ENCODE data around the gene PSME1. TPM values are rescaled to one million over a fixed set of nuclear protein-coding genes. Genes with fewer than 3 reads are reported as not detected.

The PSME1 gene
- total RNA-seq, 2 donors from 2014 or later = 237 to 406 TPM

- DNase-seq (ENCODE audit: low spot score) = no peak
- no peak for ATAC-seq
- H3K4me3 Mint-ChIP-seq = peak overlapping the region; percentile 81
- H3K27ac Mint-ChIP-seq = peak overlapping the region in 1 of 2 donors; percentile 56
- H3K9me3 Mint-ChIP-seq = no peaks in the 10 kb centered on the region
- no peaks in the 10 kb centered on the region for H3K27me3 Mint-ChIP-seq
- peaks cover 13% of the 10 kb centered on the region for H3K36me3 Mint-ChIP-seq
- peaks cover 18 to 20% of the 10 kb centered on the region in 2 donors for H3K4me1 Mint-ChIP-seq (ENCODE audit: low read depth in 2 of 2)
Measured at GRCh38 chr14:24172261-24172860, 36.4 kb downstream of the PSME1 start.

GRCh38 chr14:24172871-24173281 is 36.9 kb downstream of the PSME1 start:
- ATAC-seq = no peak
- Mint-ChIP-seq H3K36me3 (peaks cover 8% of the 10 kb centered on the region), H3K27ac (peak overlapping the region in 1 of 2 donors; percentile 56)

GRCh38 chr14:24176599-24176998 is 40.6 kb downstream of the PSME1 start:
- ATAC-seq (no peak), DNase-seq (ENCODE audit: low spot score) (no peak)
- Mint-ChIP-seq H3K36me3 (peaks cover 6% of the 10 kb centered on the region), H3K4me3 (no peak overlapping the region), H3K27me3 (no peaks in the 10 kb centered on the region), H3K4me1 (ENCODE audit: low read depth in 2 of 2) (peaks cover 1 to 15% of the 10 kb centered on the region in 2 donors), H3K9me3 (no peaks in the 10 kb centered on the region), H3K27ac (no peak overlapping the region)

More at GRCh38 chr14:24172871-24173281, 36.9 kb downstream of the PSME1 start:
- DNase-seq (ENCODE audit: low spot score) = no peak
- no peaks in the 10 kb centered on the region for H3K9me3 Mint-ChIP-seq
- peak overlapping the region; percentile 44 for H3K4me3 Mint-ChIP-seq
- no peaks in the 10 kb centered on the region for H3K27me3 Mint-ChIP-seq
- H3K4me1 Mint-ChIP-seq (ENCODE audit: low read depth in 2 of 2) = peaks cover 13 to 16% of the 10 kb centered on the region in 2 donors

GRCh38 chr14:24177041-24177825 is 41.2 kb downstream of the PSME1 start:
- H3K27me3 Mint-ChIP-seq = no peaks in the 10 kb centered on the region
- no peak overlapping the region for H3K4me3 Mint-ChIP-seq
- H3K27ac Mint-ChIP-seq = no peak overlapping the region
- H3K4me1 Mint-ChIP-seq (ENCODE audit: low read depth in 2 of 2) = peaks cover 0 to 11% of the 10 kb centered on the region in 2 donors
- no peak for DNase-seq (ENCODE audit: low spot score)
- ATAC-seq = no peak
- H3K36me3 Mint-ChIP-seq = peaks cover 6% of the 10 kb centered on the region
- no peaks in the 10 kb centered on the region for H3K9me3 Mint-ChIP-seq

- Mint-ChIP-seq H3K36me3 (peaks cover 6% of the 10 kb centered on the region), H3K27me3 (no peaks in the 10 kb centered on the region), H3K4me3 (no peak overlapping the region), H3K27ac (no peak overlapping the region), H3K9me3 (no peaks in the 10 kb centered on the region), H3K4me1 (ENCODE audit: low read depth in 2 of 2) (peaks cover 0 to 16% of the 10 kb centered on the region in 2 donors)
- ATAC-seq (no peak), DNase-seq (ENCODE audit: low spot score) (no peak)
Measured at GRCh38 chr14:24177891-24178290, 41.9 kb downstream of the PSME1 start.

- Mint-ChIP-seq H3K36me3 (peaks cover 6% of the 10 kb centered on the region), H3K27ac (no peak overlapping the region), H3K4me3 (no peak overlapping the region)
Measured at GRCh38 chr14:24178399-24179178, 42.6 kb downstream of the PSME1 start.

GRCh38 chr14:24179294-24179960 is 43.4 kb downstream of the PSME1 start:
- DNase-seq (ENCODE audit: low spot score) (no peak), ATAC-seq (no peak)
- no peaks in the 10 kb centered on the region for H3K9me3 Mint-ChIP-seq
- peaks cover 6% of the 10 kb centered on the region for H3K36me3 Mint-ChIP-seq
- peaks cover 0 to 16% of the 10 kb centered on the region in 2 donors for H3K4me1 Mint-ChIP-seq (ENCODE audit: low read depth in 2 of 2)
- H3K27me3 Mint-ChIP-seq = no peaks in the 10 kb centered on the region
- no peak overlapping the region for H3K27ac Mint-ChIP-seq
- no peak overlapping the region for H3K4me3 Mint-ChIP-seq

More at GRCh38 chr14:24178399-24179178, 42.6 kb downstream of the PSME1 start:
- Mint-ChIP-seq H3K4me1 (ENCODE audit: low read depth in 2 of 2) (peaks cover 0 to 16% of the 10 kb centered on the region in 2 donors), H3K9me3 (no peaks in the 10 kb centered on the region), H3K27me3 (no peaks in the 10 kb centered on the region)
- DNase-seq (ENCODE audit: low spot score) = no peak
- ATAC-seq = no peak

- ATAC-seq (no peak), DNase-seq (ENCODE audit: low spot score) (no peak)
- H3K4me1 Mint-ChIP-seq (ENCODE audit: low read depth in 2 of 2) = peaks cover 0 to 16% of the 10 kb centered on the region in 2 donors
- H3K27ac Mint-ChIP-seq = no peak overlapping the region
- no peaks in the 10 kb centered on the region for H3K27me3 Mint-ChIP-seq
- peaks cover 6% of the 10 kb centered on the region for H3K36me3 Mint-ChIP-seq
- no peaks in the 10 kb centered on the region for H3K9me3 Mint-ChIP-seq
- H3K4me3 Mint-ChIP-seq = no peak overlapping the region
Measured at GRCh38 chr14:24179961-24180796, 44.2 kb downstream of the PSME1 start.

GRCh38 chr14:24181371-24182077 is 45.5 kb downstream of the PSME1 start:
- Mint-ChIP-seq H3K27me3 (no peaks in the 10 kb centered on the region), H3K36me3 (peaks cover 6% of the 10 kb centered on the region), H3K9me3 (no peaks in the 10 kb centered on the region), H3K4me1 (ENCODE audit: low read depth in 2 of 2) (peaks cover 0 to 16% of the 10 kb centered on the region in 2 donors), H3K4me3 (no peak overlapping the region), H3K27ac (peak overlapping the region in 1 of 2 donors; percentile 72)
- ATAC-seq (peak in 1 of 2 donors; percentile 8), DNase-seq (ENCODE audit: low spot score) (no peak)

- Mint-ChIP-seq H3K36me3 (peaks cover 9% of the 10 kb centered on the region), H3K9me3 (no peaks in the 10 kb centered on the region), H3K27ac (peak overlapping the region; percentile 27 to 39), H3K27me3 (no peaks in the 10 kb centered on the region), H3K4me1 (ENCODE audit: low read depth in 2 of 2) (peaks cover 5 to 21% of the 10 kb centered on the region in 2 donors), H3K4me3 (no peak overlapping the region)
- DNase-seq (ENCODE audit: low spot score) (no peak), ATAC-seq (no peak)
Measured at GRCh38 chr14:24182110-24182882, 46.3 kb downstream of the PSME1 start.

- DNase-seq (ENCODE audit: low spot score) (no peak), ATAC-seq (no peak)
- Mint-ChIP-seq H3K4me3 (no peak overlapping the region), H3K27me3 (no peaks in the 10 kb centered on the region), H3K36me3 (peaks cover 9% of the 10 kb centered on the region), H3K9me3 (no peaks in the 10 kb centered on the region), H3K27ac (peak overlapping the region; percentile 27 to 39), H3K4me1 (ENCODE audit: low read depth in 2 of 2) (peaks cover 10 to 27% of the 10 kb centered on the region in 2 donors)
Measured at GRCh38 chr14:24183014-24183481, 47.1 kb downstream of the PSME1 start.

All from natural killer cell treated with Interleukin-12 subunit alpha and Interleukin-12 subunit beta and Interleukin-15 and Interleukin-18, amount 100 ng/mL, for 72 hours (primary cell).